SH-SY5Y (cell line): ENCODE results near the gene SMPX.

Experiments used
- GATA2 ChIP-seq: IDR thresholded peaks from 2 replicates; pipeline ENCODE4 v1.6.1; 2011; ENCODE audit warnings: mild to moderate bottlenecking, low read depth, low read length
- GATA3 ChIP-seq: IDR thresholded peaks from 2 replicates; pipeline ENCODE4 v1.6.1; 2011; ENCODE audit warnings: low read depth, mild to moderate bottlenecking, low read length, moderate library complexity

GRCh38 chrX:21678048-21678612 lies 79.8 kb downstream of the SMPX start:
- TF ChIP-seq GATA2 (no peak), GATA3 (no peak)
